H1 (cell line): ENCODE data around the gene KMT2E. TPM values are rescaled to one million over a fixed set of nuclear protein-coding genes. Genes with fewer than 3 reads are reported as not detected.

Experiments
- BACH1 ChIP-seq: IDR thresholded peaks from 2 replicates; pipeline ENCODE4 v1.6.1; 2012; ENCODE audit warnings: low read length, improper control_type of control experiment
- BCL11A ChIP-seq, 2 experiments: IDR thresholded peaks; one replicate each; pipeline ENCODE4 v1.6.1; 2011; ENCODE audit warnings: low read depth in 2 of 2, low read length in 2 of 2, mild to moderate bottlenecking in 2 of 2
- CBX8 ChIP-seq: fragments of 300-800, 300-1000 bp; sonication (generic); IDR thresholded peaks from 2 replicates; pipeline ENCODE4 v1.7.1; 2016; ENCODE audit warnings: low read depth, low read length, borderline replicate concordance
- CTBP2 ChIP-seq: IDR thresholded peaks from 2 replicates; pipeline ENCODE4 v1.7.0; 2011; ENCODE audit warnings: borderline replicate concordance, mild to moderate bottlenecking, moderate library complexity, mixed read lengths, low read length; ENCODE audit not compliant: insufficient read depth, insufficient read length
- EGR1 ChIP-seq: IDR thresholded peaks from 2 replicates; pipeline ENCODE4 v1.6.1; 2011; ENCODE audit warnings: low read depth, low read length, borderline replicate concordance
- FOSL1 ChIP-seq: IDR thresholded peaks from 2 replicates; pipeline ENCODE4 v1.6.1; 2011; ENCODE audit warnings: mild to moderate bottlenecking, low read depth, low read length, moderate library complexity; ENCODE audit not compliant: insufficient read depth
- GTF2F1 ChIP-seq: IDR thresholded peaks from 2 replicates; pipeline ENCODE4 v1.6.1; 2012; ENCODE audit warnings: low read depth, low read length, improper control_type of control experiment, borderline replicate concordance
- KDM4A ChIP-seq: IDR thresholded peaks from one replicate; pipeline ENCODE4 v1.7.1; 2012; ENCODE audit warnings: low read depth, mild to moderate bottlenecking, moderate library complexity, low read length, inconsistent platforms; ENCODE audit not compliant: severe bottlenecking
- ZNF274 ChIP-seq: IDR thresholded peaks from 2 replicates; pipeline ENCODE4 v1.7.0; 2012; ENCODE audit warnings: low read length, borderline replicate concordance; ENCODE audit errors: extremely low read depth
- polyA plus RNA-seq, 7 experiments: library from polyadenylated mRNA; depleted of rRNA in 3 of 7; stranded (reverse) in 5 of 7; unstranded in 2 of 7; fragments of >200 nt in 5 of 7; fragments of 200-250 nt in 2 of 7; gene quantifications; 1 replicate in 5 of 7; 2 replicates in 1 of 7; 4 replicates in 1 of 7; pipeline versions ENCODE4 v1.2.1 to v1.2.3, GENCODE V29; 2011 to 2013; ENCODE audit warnings: missing spikeins in 2 of 7, mixed read lengths in 2 of 7
- total RNA-seq: library from RNA; stranded (reverse); fragmentation: NEBNext Ultra II Directional; extraction: Animal tissue kit (Norgen Biotek cat#: 25700); gene quantifications from 2 replicates; pipeline ENCODE4 v1.2.1, GENCODE V29; 2021
- TF ChIP-seq, protein P1 (sequence below): fragments of 300-600 bp; sonication (generic); IDR thresholded peaks from 2 replicates; pipeline ENCODE4 v1.7.1; 2012; ENCODE audit warnings: low read length, moderate library complexity, mild to moderate bottlenecking, inconsistent platforms; ENCODE audit not compliant: insufficient replicate concordance

Gene KMT2E
- total and polyA plus RNA-seq, 2 of the 8 experiments (the other 6 are each of a cell fraction or from before 2014, with no cell fraction given) = 10.9 to 45.0 TPM

DNA sequence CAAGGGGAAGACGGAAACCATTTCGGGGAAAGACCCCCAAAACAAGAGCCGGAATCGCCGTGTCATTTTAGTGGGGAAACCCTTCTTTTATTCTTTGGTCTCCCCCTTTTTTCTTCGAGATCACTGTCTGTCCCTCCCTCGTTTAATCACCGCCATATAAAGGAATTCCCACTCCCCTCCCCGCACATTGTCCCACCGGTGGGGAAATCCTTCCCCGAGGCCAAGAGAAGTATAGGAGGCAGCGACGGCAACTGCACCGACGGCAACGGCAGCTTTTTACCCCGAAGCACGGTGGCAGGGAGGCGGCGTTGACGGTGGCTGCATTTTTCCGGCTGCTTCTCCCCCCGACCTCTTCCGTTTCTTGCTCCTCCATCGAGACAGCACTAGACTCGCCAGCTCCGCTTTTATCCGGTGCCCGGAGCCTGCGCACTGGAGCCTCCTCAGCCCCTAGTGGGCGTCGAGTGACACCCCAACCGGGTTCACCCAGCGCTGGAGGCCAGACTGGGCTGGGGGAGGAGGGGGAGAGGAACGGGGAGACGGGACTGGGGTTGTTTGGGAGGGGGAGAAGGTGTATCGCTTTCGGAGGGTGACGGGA, 687 bp upstream of the KMT2E start (continued):
- TF ChIP-seq KDM4A = peak; percentile 22
- no peak for TF ChIP-seq BACH1
- TF ChIP-seq, protein P1, sequence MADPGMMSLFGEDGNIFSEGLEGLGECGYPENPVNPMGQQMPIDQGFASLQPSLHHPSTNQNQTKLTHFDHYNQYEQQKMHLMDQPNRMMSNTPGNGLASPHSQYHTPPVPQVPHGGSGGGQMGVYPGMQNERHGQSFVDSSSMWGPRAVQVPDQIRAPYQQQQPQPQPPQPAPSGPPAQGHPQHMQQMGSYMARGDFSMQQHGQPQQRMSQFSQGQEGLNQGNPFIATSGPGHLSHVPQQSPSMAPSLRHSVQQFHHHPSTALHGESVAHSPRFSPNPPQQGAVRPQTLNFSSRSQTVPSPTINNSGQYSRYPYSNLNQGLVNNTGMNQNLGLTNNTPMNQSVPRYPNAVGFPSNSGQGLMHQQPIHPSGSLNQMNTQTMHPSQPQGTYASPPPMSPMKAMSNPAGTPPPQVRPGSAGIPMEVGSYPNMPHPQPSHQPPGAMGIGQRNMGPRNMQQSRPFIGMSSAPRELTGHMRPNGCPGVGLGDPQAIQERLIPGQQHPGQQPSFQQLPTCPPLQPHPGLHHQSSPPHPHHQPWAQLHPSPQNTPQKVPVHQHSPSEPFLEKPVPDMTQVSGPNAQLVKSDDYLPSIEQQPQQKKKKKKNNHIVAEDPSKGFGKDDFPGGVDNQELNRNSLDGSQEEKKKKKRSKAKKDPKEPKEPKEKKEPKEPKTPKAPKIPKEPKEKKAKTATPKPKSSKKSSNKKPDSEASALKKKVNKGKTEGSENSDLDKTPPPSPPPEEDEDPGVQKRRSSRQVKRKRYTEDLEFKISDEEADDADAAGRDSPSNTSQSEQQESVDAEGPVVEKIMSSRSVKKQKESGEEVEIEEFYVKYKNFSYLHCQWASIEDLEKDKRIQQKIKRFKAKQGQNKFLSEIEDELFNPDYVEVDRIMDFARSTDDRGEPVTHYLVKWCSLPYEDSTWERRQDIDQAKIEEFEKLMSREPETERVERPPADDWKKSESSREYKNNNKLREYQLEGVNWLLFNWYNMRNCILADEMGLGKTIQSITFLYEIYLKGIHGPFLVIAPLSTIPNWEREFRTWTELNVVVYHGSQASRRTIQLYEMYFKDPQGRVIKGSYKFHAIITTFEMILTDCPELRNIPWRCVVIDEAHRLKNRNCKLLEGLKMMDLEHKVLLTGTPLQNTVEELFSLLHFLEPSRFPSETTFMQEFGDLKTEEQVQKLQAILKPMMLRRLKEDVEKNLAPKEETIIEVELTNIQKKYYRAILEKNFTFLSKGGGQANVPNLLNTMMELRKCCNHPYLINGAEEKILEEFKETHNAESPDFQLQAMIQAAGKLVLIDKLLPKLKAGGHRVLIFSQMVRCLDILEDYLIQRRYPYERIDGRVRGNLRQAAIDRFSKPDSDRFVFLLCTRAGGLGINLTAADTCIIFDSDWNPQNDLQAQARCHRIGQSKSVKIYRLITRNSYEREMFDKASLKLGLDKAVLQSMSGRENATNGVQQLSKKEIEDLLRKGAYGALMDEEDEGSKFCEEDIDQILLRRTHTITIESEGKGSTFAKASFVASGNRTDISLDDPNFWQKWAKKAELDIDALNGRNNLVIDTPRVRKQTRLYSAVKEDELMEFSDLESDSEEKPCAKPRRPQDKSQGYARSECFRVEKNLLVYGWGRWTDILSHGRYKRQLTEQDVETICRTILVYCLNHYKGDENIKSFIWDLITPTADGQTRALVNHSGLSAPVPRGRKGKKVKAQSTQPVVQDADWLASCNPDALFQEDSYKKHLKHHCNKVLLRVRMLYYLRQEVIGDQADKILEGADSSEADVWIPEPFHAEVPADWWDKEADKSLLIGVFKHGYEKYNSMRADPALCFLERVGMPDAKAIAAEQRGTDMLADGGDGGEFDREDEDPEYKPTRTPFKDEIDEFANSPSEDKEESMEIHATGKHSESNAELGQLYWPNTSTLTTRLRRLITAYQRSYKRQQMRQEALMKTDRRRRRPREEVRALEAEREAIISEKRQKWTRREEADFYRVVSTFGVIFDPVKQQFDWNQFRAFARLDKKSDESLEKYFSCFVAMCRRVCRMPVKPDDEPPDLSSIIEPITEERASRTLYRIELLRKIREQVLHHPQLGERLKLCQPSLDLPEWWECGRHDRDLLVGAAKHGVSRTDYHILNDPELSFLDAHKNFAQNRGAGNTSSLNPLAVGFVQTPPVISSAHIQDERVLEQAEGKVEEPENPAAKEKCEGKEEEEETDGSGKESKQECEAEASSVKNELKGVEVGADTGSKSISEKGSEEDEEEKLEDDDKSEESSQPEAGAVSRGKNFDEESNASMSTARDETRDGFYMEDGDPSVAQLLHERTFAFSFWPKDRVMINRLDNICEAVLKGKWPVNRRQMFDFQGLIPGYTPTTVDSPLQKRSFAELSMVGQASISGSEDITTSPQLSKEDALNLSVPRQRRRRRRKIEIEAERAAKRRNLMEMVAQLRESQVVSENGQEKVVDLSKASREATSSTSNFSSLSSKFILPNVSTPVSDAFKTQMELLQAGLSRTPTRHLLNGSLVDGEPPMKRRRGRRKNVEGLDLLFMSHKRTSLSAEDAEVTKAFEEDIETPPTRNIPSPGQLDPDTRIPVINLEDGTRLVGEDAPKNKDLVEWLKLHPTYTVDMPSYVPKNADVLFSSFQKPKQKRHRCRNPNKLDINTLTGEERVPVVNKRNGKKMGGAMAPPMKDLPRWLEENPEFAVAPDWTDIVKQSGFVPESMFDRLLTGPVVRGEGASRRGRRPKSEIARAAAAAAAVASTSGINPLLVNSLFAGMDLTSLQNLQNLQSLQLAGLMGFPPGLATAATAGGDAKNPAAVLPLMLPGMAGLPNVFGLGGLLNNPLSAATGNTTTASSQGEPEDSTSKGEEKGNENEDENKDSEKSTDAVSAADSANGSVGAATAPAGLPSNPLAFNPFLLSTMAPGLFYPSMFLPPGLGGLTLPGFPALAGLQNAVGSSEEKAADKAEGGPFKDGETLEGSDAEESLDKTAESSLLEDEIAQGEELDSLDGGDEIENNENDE = no peak
- TF ChIP-seq CTBP2 = no peak
- no peak for TF ChIP-seq EGR1
- TF ChIP-seq GTF2F1 = peak; percentile 18; the same call in 1 of the 2 replicates
- TF ChIP-seq ZNF274 = no peak
- no peak for TF ChIP-seq CBX8
- no peak for TF ChIP-seq FOSL1
- TF ChIP-seq BCL11A (IDR thresholded peaks at IDR 0.05; ENCODE audit: low read depth in 2 of 2, low read length in 2 of 2) = no peak
